Measurements from ENCODE around the gene C16orf86. TPM values are rescaled to one million over a fixed set of nuclear protein-coding genes. Genes with fewer than 3 reads are reported as not detected.

Gene C16orf86
- total RNA-seq, 1 donor from 2014 or later: 5.9 TPM

DNA sequence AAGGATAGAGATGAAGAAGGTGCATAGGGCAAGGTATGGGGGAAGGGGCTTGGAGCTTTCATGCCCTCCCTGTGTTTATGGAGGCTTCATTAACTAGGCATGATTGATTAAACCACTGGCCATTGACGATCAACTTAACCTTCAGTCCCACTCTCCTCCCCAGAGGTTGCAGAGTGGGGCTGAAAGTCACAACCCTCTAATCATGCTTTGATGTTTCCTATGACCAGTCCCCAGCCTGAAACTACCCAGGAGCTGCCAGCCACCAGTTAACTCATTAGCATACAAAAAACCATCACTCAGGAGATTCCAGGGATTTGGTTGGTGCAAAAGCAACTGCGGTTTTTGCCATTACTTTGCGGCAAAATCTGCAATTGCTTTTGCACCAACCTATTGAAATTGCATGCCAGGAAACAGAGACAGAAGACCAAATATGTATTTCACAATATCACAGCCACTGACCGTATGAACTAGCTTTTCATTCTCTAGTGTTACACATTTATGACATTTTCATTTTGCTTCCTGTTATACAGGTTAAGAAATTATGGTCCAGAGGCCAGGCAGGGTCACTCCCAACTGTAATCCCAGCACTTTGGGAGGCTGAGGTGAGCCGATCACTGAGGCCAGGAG, 47.1 kb downstream of the C16orf86 start:
- DNase-seq (ENCODE audit: low read depth): no peak
- H3K4me3 ChIP-seq (ENCODE audit: low read depth, low read length): no peak overlapping the region
- TF ChIP-seq, protein P1, sequence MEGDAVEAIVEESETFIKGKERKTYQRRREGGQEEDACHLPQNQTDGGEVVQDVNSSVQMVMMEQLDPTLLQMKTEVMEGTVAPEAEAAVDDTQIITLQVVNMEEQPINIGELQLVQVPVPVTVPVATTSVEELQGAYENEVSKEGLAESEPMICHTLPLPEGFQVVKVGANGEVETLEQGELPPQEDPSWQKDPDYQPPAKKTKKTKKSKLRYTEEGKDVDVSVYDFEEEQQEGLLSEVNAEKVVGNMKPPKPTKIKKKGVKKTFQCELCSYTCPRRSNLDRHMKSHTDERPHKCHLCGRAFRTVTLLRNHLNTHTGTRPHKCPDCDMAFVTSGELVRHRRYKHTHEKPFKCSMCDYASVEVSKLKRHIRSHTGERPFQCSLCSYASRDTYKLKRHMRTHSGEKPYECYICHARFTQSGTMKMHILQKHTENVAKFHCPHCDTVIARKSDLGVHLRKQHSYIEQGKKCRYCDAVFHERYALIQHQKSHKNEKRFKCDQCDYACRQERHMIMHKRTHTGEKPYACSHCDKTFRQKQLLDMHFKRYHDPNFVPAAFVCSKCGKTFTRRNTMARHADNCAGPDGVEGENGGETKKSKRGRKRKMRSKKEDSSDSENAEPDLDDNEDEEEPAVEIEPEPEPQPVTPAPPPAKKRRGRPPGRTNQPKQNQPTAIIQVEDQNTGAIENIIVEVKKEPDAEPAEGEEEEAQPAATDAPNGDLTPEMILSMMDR (conservative IDR thresholded peaks at IDR 0.05; ENCODE audit: low read depth, low read length): no peak

DNA sequence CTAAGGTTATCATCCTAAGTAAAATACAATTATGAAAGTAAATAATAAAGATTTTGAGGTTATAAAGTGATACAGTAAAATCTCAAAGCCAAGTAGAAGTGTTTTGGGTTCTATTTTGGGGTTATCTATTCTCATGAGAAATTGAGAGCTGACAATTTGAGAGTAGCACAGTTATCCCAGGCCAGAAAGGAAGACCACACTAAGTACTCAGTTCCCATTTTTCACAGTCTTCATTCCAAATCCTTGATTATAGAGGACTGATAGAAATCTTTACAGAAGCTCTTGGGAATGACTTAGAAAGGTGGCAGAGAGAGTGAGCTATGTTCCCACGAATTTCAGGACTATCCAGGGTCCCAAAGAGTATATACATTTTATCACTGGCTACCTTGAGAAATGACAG, 47.9 kb downstream of the C16orf86 start:
- TF ChIP-seq, protein P1 (conservative IDR thresholded peaks at IDR 0.05; ENCODE audit: low read depth, low read length): no peak
- DNase-seq (ENCODE audit: low read depth): no peak

DNA sequence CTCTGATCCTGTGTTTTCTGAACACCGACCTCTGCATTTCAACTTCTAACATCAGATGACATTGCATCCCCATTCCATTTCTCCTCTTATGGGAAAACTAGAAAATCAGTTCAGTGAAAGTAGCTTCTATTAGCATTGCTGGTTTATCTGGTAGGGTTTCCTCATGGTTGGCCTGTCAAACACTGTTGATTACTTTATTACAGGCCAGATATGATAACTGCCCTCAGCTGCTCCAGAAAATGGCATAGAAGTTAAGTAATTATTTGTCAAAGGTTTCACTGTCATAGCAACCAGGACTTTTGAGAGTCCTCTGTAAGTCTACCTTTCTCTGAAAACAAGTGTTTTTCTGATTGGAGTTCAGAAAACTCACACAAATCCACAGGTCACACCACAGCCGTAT, 49.5 kb downstream of the C16orf86 start:
- TF ChIP-seq, protein P1 (conservative IDR thresholded peaks at IDR 0.05; ENCODE audit: low read depth, low read length): no peak
- no peak for DNase-seq (ENCODE audit: low read depth)

More for the DNA sequence above, 47.9 kb downstream of the C16orf86 start:
- H3K4me3 ChIP-seq (ENCODE audit: low read depth, low read length): no peak overlapping the region

More for the DNA sequence above, 49.5 kb downstream of the C16orf86 start:
- no peak overlapping the region for H3K4me3 ChIP-seq (ENCODE audit: low read depth, low read length)

Other genes with a start within 250 kb of the C16orf86 start
- gene HSD11B2, start 235.7 kb upstream of the C16orf86 start, total RNA-seq: 1.2 and 2.2 TPM in 2 replicates
- 97.9 and 120 TPM in 2 replicates for gene ATP6V0D1, start 185.7 kb upstream of the C16orf86 start, total RNA-seq
- gene AGRP, start 183.3 kb upstream of the C16orf86 start, total RNA-seq: not detected in 2 replicates
- gene RIPOR1, start 138.0 kb upstream of the C16orf86 start, total RNA-seq: 44.5 and 74.9 TPM in 2 replicates
- gene CTCF, start 104.3 kb upstream of the C16orf86 start, total RNA-seq: 25.9 and 32.0 TPM in 2 replicates
- 1.3 and 2.7 TPM in 2 replicates for gene CARMIL2, start 21.7 kb upstream of the C16orf86 start, total RNA-seq
- gene ACD, start 6.6 kb upstream of the C16orf86 start, total RNA-seq: 71.6 and 73.2 TPM in 2 replicates
- gene PARD6A, start 5.9 kb upstream of the C16orf86 start, total RNA-seq: 13.3 and 15.9 TPM in 2 replicates
- 12.2 and 17.4 TPM in 2 replicates for gene ENKD1, start 64 bp upstream of the C16orf86 start, total RNA-seq
- 16.1 and 20.1 TPM in 2 replicates for gene GFOD2, start 52.5 kb downstream of the C16orf86 start, total RNA-seq
- gene RANBP10, start 139.7 kb downstream of the C16orf86 start, total RNA-seq: 4.0 and 5.3 TPM in 2 replicates
- gene TSNAXIP1, start 140.1 kb downstream of the C16orf86 start, total RNA-seq: 0.07 and 0.52 TPM in 2 replicates
- 33.7 and 45.7 TPM in 2 replicates for gene THAP11, start 175.5 kb downstream of the C16orf86 start, total RNA-seq
- gene NUTF2, start 180.1 kb downstream of the C16orf86 start, total RNA-seq: 219 and 549 TPM in 2 replicates
- gene CENPT, start 180.9 kb downstream of the C16orf86 start, total RNA-seq: 36.3 and 40.4 TPM in 2 replicates
- gene EDC4, start 206.2 kb downstream of the C16orf86 start, total RNA-seq: 61.1 and 61.2 TPM in 2 replicates
- gene NRN1L, start 218.1 kb downstream of the C16orf86 start, total RNA-seq: 0.46 TPM in 1 of 2 replicates, not detected in the other
- 6.7 and 8.1 TPM in 2 replicates for gene PSKH1, start 226.4 kb downstream of the C16orf86 start, total RNA-seq

Measured in epithelial cell of proximal tubule (primary cell).